GM23248 (cell line): ENCODE results near the gene ERC2.

Source experiments
- EZH2 ChIP-seq: fragments of 200-600 bp; sonication (generic); IDR thresholded peaks from 2 replicates; pipeline ENCODE4 v1.6.1; 2018; ENCODE audit warnings: antibody characterized with exemption, mild to moderate bottlenecking; ENCODE audit not compliant: insufficient read depth, poor library complexity, severe bottlenecking
- EZH2phosphoT487 ChIP-seq: fragments of 200-600 bp; sonication (generic); IDR thresholded peaks from 2 replicates; pipeline ENCODE4 v1.6.1; 2018; ENCODE audit warnings: antibody characterized with exemption, moderate library complexity, mild to moderate bottlenecking, low read depth; ENCODE audit not compliant: insufficient read depth

DNA sequence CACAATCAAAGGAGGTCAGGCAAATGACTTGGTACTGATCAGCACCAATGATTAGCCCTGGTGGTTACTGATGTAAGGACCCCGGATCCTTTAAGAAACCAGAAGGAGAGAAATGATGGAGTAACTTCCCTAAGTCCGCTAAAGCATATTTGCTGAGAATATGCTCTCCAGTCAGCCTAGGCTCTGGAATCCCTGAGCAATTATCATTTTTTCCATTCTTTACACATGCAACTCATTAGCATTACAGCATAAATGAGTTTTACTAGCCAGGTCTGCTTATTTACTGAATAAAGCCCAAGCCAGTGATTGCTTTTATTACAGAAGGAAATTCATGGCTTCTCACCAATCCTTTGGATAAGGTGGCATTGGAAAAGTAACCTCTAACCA lies 842.0 kb downstream of the ERC2 start:
- no peak for TF ChIP-seq EZH2
- no peak for TF ChIP-seq EZH2phosphoT487
